ENCODE results near the gene CDKAL1. TPM values are rescaled to one million over a fixed set of nuclear protein-coding genes. Genes with fewer than 3 reads are reported as not detected.

CDKAL1 gene
- total RNA-seq, 1 donor from 2014 or later = 39.6 TPM

GRCh38 chr6:20740727-20741126 is 206.5 kb downstream of the CDKAL1 start:
- H3K27ac Mint-ChIP-seq = no peak overlapping the region
- no peaks in the 10 kb centered on the region for H3K9me3 Mint-ChIP-seq
- DNase-seq (ENCODE audit: low spot score) = no peak
- Histone ChIP-seq H4K20me1 (ENCODE audit: low read depth) (no peaks in the 10 kb centered on the region), H3K79me2 (ENCODE audit: low read depth) (no peaks in the 10 kb centered on the region), H3K27ac (no peak overlapping the region), H3K9me3 (ENCODE audit: low read depth) (no peaks in the 10 kb centered on the region), H3F3A (ENCODE audit: low read depth) (no peaks in the 10 kb centered on the region), H3K27me3 (no peaks in the 10 kb centered on the region), H3K4me1 (no peaks in the 10 kb centered on the region), H3K9ac (no peak overlapping the region), H3K4me3 (no peak overlapping the region), H3K4me2 (no peak overlapping the region), H2AFZ (replicated peaks) (no peak overlapping the region), H3K36me3 (no peaks in the 10 kb centered on the region)
- TF ChIP-seq EZH2phosphoT487 (IDR thresholded peaks at IDR 0.05) (no peak), EZH2 (IDR thresholded peaks at IDR 0.05) (no peak), CTCF (IDR thresholded peaks at IDR 0.05) (no peak)
- no peaks in the 10 kb centered on the region for H3K4me1 Mint-ChIP-seq
- H3K27me3 Mint-ChIP-seq (ENCODE audit: insufficient read depth, low read depth) = no peaks in the 10 kb centered on the region
- H3K36me3 Mint-ChIP-seq = peaks cover 13% of the 10 kb centered on the region
- H3K4me3 Mint-ChIP-seq = no peak overlapping the region

- H3K4me3 Mint-ChIP-seq = no peak overlapping the region
- H3K27ac Mint-ChIP-seq = no peak overlapping the region
- TF ChIP-seq EZH2phosphoT487 (IDR thresholded peaks at IDR 0.05) (no peak), EZH2 (IDR thresholded peaks at IDR 0.05) (no peak), CTCF (IDR thresholded peaks at IDR 0.05) (no peak)
These were observed 207.2 kb downstream of the CDKAL1 start for GRCh38 chr6:20741490-20741889.

GRCh38 chr6:20744911-20745557 is 210.8 kb downstream of the CDKAL1 start:
- Histone ChIP-seq H3K9me3 (ENCODE audit: low read depth) (no peaks in the 10 kb centered on the region), H4K20me1 (ENCODE audit: low read depth) (no peaks in the 10 kb centered on the region), H3F3A (ENCODE audit: low read depth) (no peaks in the 10 kb centered on the region), H3K9ac (no peak overlapping the region), H3K4me3 (no peak overlapping the region), H3K27ac (no peak overlapping the region), H3K79me2 (ENCODE audit: low read depth) (no peaks in the 10 kb centered on the region), H2AFZ (replicated peaks) (no peak overlapping the region), H3K27me3 (no peaks in the 10 kb centered on the region), H3K4me1 (no peaks in the 10 kb centered on the region), H3K36me3 (no peaks in the 10 kb centered on the region), H3K4me2 (no peak overlapping the region)
- TF ChIP-seq CTCF (IDR thresholded peaks at IDR 0.05) = no peak
- no peak for TF ChIP-seq EZH2 (IDR thresholded peaks at IDR 0.05)
- no peak for TF ChIP-seq EZH2phosphoT487 (IDR thresholded peaks at IDR 0.05)
- no peaks in the 10 kb centered on the region for H3K4me1 Mint-ChIP-seq
- no peaks in the 10 kb centered on the region for H3K27me3 Mint-ChIP-seq (ENCODE audit: insufficient read depth, low read depth)
- H3K9me3 Mint-ChIP-seq = peaks cover 9% of the 10 kb centered on the region
- H3K36me3 Mint-ChIP-seq = peaks cover 21% of the 10 kb centered on the region
- DNase-seq (ENCODE audit: low spot score) = no peak
- no peak overlapping the region for H3K4me3 Mint-ChIP-seq
- no peak overlapping the region for H3K27ac Mint-ChIP-seq

More at GRCh38 chr6:20741490-20741889, 207.2 kb downstream of the CDKAL1 start:
- no peak overlapping the region for H3K4me3 ChIP-seq
- Mint-ChIP-seq H3K36me3 (peaks cover 13% of the 10 kb centered on the region), H3K9me3 (no peaks in the 10 kb centered on the region), H3K27me3 (ENCODE audit: insufficient read depth, low read depth) (no peaks in the 10 kb centered on the region), H3K4me1 (no peaks in the 10 kb centered on the region)
- H3K9me3 ChIP-seq (ENCODE audit: low read depth) = no peaks in the 10 kb centered on the region
- H3K79me2 ChIP-seq (ENCODE audit: low read depth) = no peaks in the 10 kb centered on the region
- no peak overlapping the region for H2AFZ ChIP-seq (replicated peaks)
- no peak overlapping the region for H3K4me2 ChIP-seq
- no peak overlapping the region for H3K27ac ChIP-seq
- no peaks in the 10 kb centered on the region for H4K20me1 ChIP-seq (ENCODE audit: low read depth)
- no peaks in the 10 kb centered on the region for H3K36me3 ChIP-seq
- no peak overlapping the region for H3K9ac ChIP-seq
- DNase-seq (ENCODE audit: low spot score) = no peak
- no peaks in the 10 kb centered on the region for H3K4me1 ChIP-seq
- no peaks in the 10 kb centered on the region for H3F3A ChIP-seq (ENCODE audit: low read depth)
- H3K27me3 ChIP-seq = no peaks in the 10 kb centered on the region

All from neural progenitor cell (in vitro differentiated cells).